Osteoblast (primary cell): ENCODE results near the gene PARD3B. TPM values are rescaled to one million over a fixed set of nuclear protein-coding genes. Genes with fewer than 3 reads are reported as not detected.

ENCODE experiments used
- DNase-seq: peaks from one replicate; pipeline ENCODE4 v3.0.0; 2011; ENCODE audit warnings: low spot score, mixed read lengths; ENCODE audit not compliant: insufficient read length; ENCODE audit errors: missing footprints
- H2AFZ ChIP-seq: 2 replicates; pipeline ENCODE4 v1.6.0; 2011; ENCODE audit warnings: mild to moderate bottlenecking, low read length
- H3K27ac ChIP-seq: 2 replicates; pipeline ENCODE4 v1.5.1; 2011; ENCODE audit warnings: mild to moderate bottlenecking, low read depth, low read length, moderate library complexity
- H3K27me3 ChIP-seq: 2 replicates; pipeline ENCODE4 v1.6.0; 2012; ENCODE audit warnings: mild to moderate bottlenecking, control low read depth, inconsistent platforms, low read length, moderate library complexity; ENCODE audit not compliant: insufficient read depth
- H3K36me3 ChIP-seq: 2 replicates; pipeline ENCODE4 v1.5.1; 2011; ENCODE audit warnings: mild to moderate bottlenecking, low read length, control low read depth, moderate library complexity; ENCODE audit not compliant: insufficient read depth
- H3K4me1 ChIP-seq: 2 replicates; pipeline ENCODE4 v1.5.1; 2011; ENCODE audit warnings: mild to moderate bottlenecking, low read length, control low read depth, moderate library complexity; ENCODE audit not compliant: insufficient read depth
- H3K4me2 ChIP-seq: 2 replicates; pipeline ENCODE4 v1.6.0; 2011; ENCODE audit warnings: mild to moderate bottlenecking, low read length; ENCODE audit not compliant: insufficient read depth
- H3K4me3 ChIP-seq: fragments of 200-600 bp; sonication (generic); 3 replicates; pipeline ENCODE4 v1.5.1; 2012; ENCODE audit warnings: mild to moderate bottlenecking, low read length, inconsistent platforms; ENCODE audit not compliant: insufficient read depth
- H3K79me2 ChIP-seq: 2 replicates; pipeline ENCODE4 v1.6.0; 2012; ENCODE audit warnings: mild to moderate bottlenecking, low read length, control low read depth, inconsistent platforms; ENCODE audit not compliant: insufficient read depth
- H3K9me3 ChIP-seq: 2 replicates; pipeline ENCODE4 v1.5.1; 2011; ENCODE audit warnings: low read depth, low read length, control low read depth
- H4K20me1 ChIP-seq: 2 replicates; pipeline ENCODE4 v1.6.0; 2012; ENCODE audit warnings: mild to moderate bottlenecking, low read length, control low read depth; ENCODE audit not compliant: insufficient read depth
- total RNA-seq: library from RNA; depleted of rRNA; stranded (reverse); fragments of >200 nt; gene quantifications from 2 replicates; pipeline ENCODE4 v1.2.3, GENCODE V29; 2012
- TF ChIP-seq, protein P1 (sequence below): IDR thresholded peaks from 2 replicates; pipeline ENCODE4 v1.5.1; 2011; ENCODE audit warnings: mild to moderate bottlenecking, low read depth, low read length, moderate library complexity; ENCODE audit errors: extremely low read depth

The PARD3B gene
- total RNA-seq, 1 donor: 22.4 TPM

GRCh38 chr2:205086662-205087061 is 541.4 kb downstream of the PARD3B start:
- Histone ChIP-seq H3K27me3 (no peaks in the 10 kb centered on the region), H4K20me1 (no peaks in the 10 kb centered on the region), H2AFZ (no peak overlapping the region), H3K4me3 (no peak overlapping the region), H3K36me3 (no peaks in the 10 kb centered on the region), H3K4me1 (no peaks in the 10 kb centered on the region), H3K9me3 (no peaks in the 10 kb centered on the region), H3K79me2 (no peaks in the 10 kb centered on the region), H3K27ac (no peak overlapping the region), H3K4me2 (no peak overlapping the region)
- DNase-seq: no peak
- TF ChIP-seq, protein P1, sequence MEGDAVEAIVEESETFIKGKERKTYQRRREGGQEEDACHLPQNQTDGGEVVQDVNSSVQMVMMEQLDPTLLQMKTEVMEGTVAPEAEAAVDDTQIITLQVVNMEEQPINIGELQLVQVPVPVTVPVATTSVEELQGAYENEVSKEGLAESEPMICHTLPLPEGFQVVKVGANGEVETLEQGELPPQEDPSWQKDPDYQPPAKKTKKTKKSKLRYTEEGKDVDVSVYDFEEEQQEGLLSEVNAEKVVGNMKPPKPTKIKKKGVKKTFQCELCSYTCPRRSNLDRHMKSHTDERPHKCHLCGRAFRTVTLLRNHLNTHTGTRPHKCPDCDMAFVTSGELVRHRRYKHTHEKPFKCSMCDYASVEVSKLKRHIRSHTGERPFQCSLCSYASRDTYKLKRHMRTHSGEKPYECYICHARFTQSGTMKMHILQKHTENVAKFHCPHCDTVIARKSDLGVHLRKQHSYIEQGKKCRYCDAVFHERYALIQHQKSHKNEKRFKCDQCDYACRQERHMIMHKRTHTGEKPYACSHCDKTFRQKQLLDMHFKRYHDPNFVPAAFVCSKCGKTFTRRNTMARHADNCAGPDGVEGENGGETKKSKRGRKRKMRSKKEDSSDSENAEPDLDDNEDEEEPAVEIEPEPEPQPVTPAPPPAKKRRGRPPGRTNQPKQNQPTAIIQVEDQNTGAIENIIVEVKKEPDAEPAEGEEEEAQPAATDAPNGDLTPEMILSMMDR: no peak

- DNase-seq: no peak
- TF ChIP-seq, protein P1: no peak
- H3K4me1 ChIP-seq: no peaks in the 10 kb centered on the region
- no peaks in the 10 kb centered on the region for H3K36me3 ChIP-seq
- no peak overlapping the region for H2AFZ ChIP-seq
- H3K79me2 ChIP-seq: no peaks in the 10 kb centered on the region
- H3K9me3 ChIP-seq: no peaks in the 10 kb centered on the region
- H4K20me1 ChIP-seq: no peaks in the 10 kb centered on the region
- no peak overlapping the region for H3K27ac ChIP-seq
- H3K27me3 ChIP-seq: no peaks in the 10 kb centered on the region
- H3K4me3 ChIP-seq: no peak overlapping the region
- no peak overlapping the region for H3K4me2 ChIP-seq
Measured at GRCh38 chr2:205087862-205088261, 542.6 kb downstream of the PARD3B start.

DNA sequence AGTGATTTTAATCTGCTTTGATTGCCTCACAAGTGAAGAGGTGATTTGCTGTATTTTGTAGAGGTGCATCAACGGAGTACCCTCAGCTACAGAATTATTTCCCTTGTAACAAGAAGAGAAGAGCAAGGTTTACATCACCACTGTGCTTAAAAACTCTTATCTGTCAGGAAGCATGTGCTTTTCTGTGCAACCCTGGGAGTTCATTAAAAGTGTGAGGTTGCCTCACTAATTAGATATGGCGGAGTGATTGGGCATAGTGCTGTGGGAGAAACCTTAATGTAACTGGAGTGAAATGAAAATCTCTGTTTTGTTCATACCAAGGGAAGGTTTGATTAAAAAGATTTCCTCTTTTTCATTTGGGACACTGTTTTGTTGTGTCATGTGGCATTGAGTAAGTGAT is 544.7 kb downstream of the PARD3B start:
- Histone ChIP-seq H3K36me3 (no peaks in the 10 kb centered on the region), H3K79me2 (no peaks in the 10 kb centered on the region), H3K4me2 (no peak overlapping the region), H4K20me1 (no peaks in the 10 kb centered on the region), H3K27me3 (no peaks in the 10 kb centered on the region), H3K4me1 (no peaks in the 10 kb centered on the region), H3K4me3 (no peak overlapping the region), H2AFZ (no peak overlapping the region), H3K9me3 (no peaks in the 10 kb centered on the region), H3K27ac (no peak overlapping the region)
- TF ChIP-seq, protein P1: no peak
- DNase-seq: no peak

- no peak overlapping the region for H3K4me3 ChIP-seq
- no peaks in the 10 kb centered on the region for H3K9me3 ChIP-seq
- H2AFZ ChIP-seq: no peak overlapping the region
- H3K4me2 ChIP-seq: no peak overlapping the region
- no peaks in the 10 kb centered on the region for H3K79me2 ChIP-seq
- no peaks in the 10 kb centered on the region for H4K20me1 ChIP-seq
- no peaks in the 10 kb centered on the region for H3K27me3 ChIP-seq
- DNase-seq: no peak
- H3K27ac ChIP-seq: no peak overlapping the region
- TF ChIP-seq, protein P1: no peak
- no peaks in the 10 kb centered on the region for H3K36me3 ChIP-seq
- H3K4me1 ChIP-seq: no peaks in the 10 kb centered on the region
Measured at GRCh38 chr2:205091411-205091810, 546.1 kb downstream of the PARD3B start.
